Measurements from ENCODE around the gene HS6ST2. TPM values are rescaled to one million over a fixed set of nuclear protein-coding genes. Genes with fewer than 3 reads are reported as not detected.

HS6ST2 gene
- total RNA-seq, 2 donors from 2014 or later, result not detected

- H3K27me3 ChIP-seq (replicated peaks; ENCODE audit: insufficient read depth), result no peaks in the 10 kb centered on the region
- no peak overlapping the region for H3K27ac ChIP-seq
- no peaks in the 10 kb centered on the region for H3K4me1 ChIP-seq (ENCODE audit: control insufficient read depth in 1 of 2, low read depth in 2 of 2)
- H3K9me3 ChIP-seq, result no peaks in the 10 kb centered on the region
- DNase-seq (ENCODE audit: low spot score), result no peak
- no peaks in the 10 kb centered on the region for H3K36me3 ChIP-seq
- ATAC-seq (ENCODE audit: insufficient number of reproducible peaks, low FRiP score, low read depth), result no peak
- no peak for TF ChIP-seq CTCF (IDR thresholded peaks at IDR 0.05)
- H3K4me3 ChIP-seq, result no peak overlapping the region
Measured at GRCh38 chrX:132750331-132751062, 207.9 kb downstream of the HS6ST2 start.

GRCh38 chrX:132749406-132749805 is 209.0 kb downstream of the HS6ST2 start:
- H3K27me3 ChIP-seq (replicated peaks; ENCODE audit: insufficient read depth), result no peaks in the 10 kb centered on the region
- TF ChIP-seq CTCF (IDR thresholded peaks at IDR 0.05), result no peak
- DNase-seq (ENCODE audit: low spot score), result no peak
- no peak overlapping the region for H3K4me3 ChIP-seq
- ATAC-seq (ENCODE audit: insufficient number of reproducible peaks, low FRiP score, low read depth), result no peak
- H3K9me3 ChIP-seq, result no peaks in the 10 kb centered on the region
- H3K27ac ChIP-seq, result no peak overlapping the region
- no peaks in the 10 kb centered on the region for H3K36me3 ChIP-seq
- H3K4me1 ChIP-seq (ENCODE audit: control insufficient read depth in 1 of 2, low read depth in 2 of 2), result no peaks in the 10 kb centered on the region

GRCh38 chrX:132748909-132749308 is 209.5 kb downstream of the HS6ST2 start:
- ATAC-seq (ENCODE audit: insufficient number of reproducible peaks, low FRiP score, low read depth) (no peak), DNase-seq (ENCODE audit: low spot score) (no peak)
- H3K9me3 ChIP-seq, result no peaks in the 10 kb centered on the region
- TF ChIP-seq CTCF (IDR thresholded peaks at IDR 0.05), result no peak
- no peaks in the 10 kb centered on the region for H3K36me3 ChIP-seq
- no peak overlapping the region for H3K4me3 ChIP-seq
- H3K27ac ChIP-seq, result no peak overlapping the region
- H3K4me1 ChIP-seq (ENCODE audit: control insufficient read depth in 1 of 2, low read depth in 2 of 2), result no peaks in the 10 kb centered on the region
- no peaks in the 10 kb centered on the region for H3K27me3 ChIP-seq (replicated peaks; ENCODE audit: insufficient read depth)

GRCh38 chrX:132748268-132748667 is 210.2 kb downstream of the HS6ST2 start:
- H3K4me3 ChIP-seq, result no peak overlapping the region
- H3K27ac ChIP-seq, result no peak overlapping the region
- H3K9me3 ChIP-seq, result no peaks in the 10 kb centered on the region
- no peak for DNase-seq (ENCODE audit: low spot score)
- no peak for TF ChIP-seq CTCF (IDR thresholded peaks at IDR 0.05)
- H3K36me3 ChIP-seq, result no peaks in the 10 kb centered on the region
- no peak for ATAC-seq (ENCODE audit: insufficient number of reproducible peaks, low FRiP score, low read depth)
- no peaks in the 10 kb centered on the region for H3K4me1 ChIP-seq (ENCODE audit: control insufficient read depth in 1 of 2, low read depth in 2 of 2)
- H3K27me3 ChIP-seq (replicated peaks; ENCODE audit: insufficient read depth), result no peaks in the 10 kb centered on the region

- DNase-seq (ENCODE audit: low spot score), result no peak
- no peaks in the 10 kb centered on the region for H3K4me1 ChIP-seq (ENCODE audit: control insufficient read depth in 1 of 2, low read depth in 2 of 2)
- no peak overlapping the region for H3K27ac ChIP-seq
- no peaks in the 10 kb centered on the region for H3K36me3 ChIP-seq
- H3K9me3 ChIP-seq, result no peaks in the 10 kb centered on the region
- no peak for TF ChIP-seq CTCF (IDR thresholded peaks at IDR 0.05)
- ATAC-seq (ENCODE audit: insufficient number of reproducible peaks, low FRiP score, low read depth), result no peak
- H3K4me3 ChIP-seq, result no peak overlapping the region
- H3K27me3 ChIP-seq (replicated peaks; ENCODE audit: insufficient read depth), result no peaks in the 10 kb centered on the region
Measured at GRCh38 chrX:132745593-132745992, 212.8 kb downstream of the HS6ST2 start.

All from thoracic aorta (tissue), 2 donors.